Measurements from ENCODE around the gene SF1.

The SF1 gene

DNA sequence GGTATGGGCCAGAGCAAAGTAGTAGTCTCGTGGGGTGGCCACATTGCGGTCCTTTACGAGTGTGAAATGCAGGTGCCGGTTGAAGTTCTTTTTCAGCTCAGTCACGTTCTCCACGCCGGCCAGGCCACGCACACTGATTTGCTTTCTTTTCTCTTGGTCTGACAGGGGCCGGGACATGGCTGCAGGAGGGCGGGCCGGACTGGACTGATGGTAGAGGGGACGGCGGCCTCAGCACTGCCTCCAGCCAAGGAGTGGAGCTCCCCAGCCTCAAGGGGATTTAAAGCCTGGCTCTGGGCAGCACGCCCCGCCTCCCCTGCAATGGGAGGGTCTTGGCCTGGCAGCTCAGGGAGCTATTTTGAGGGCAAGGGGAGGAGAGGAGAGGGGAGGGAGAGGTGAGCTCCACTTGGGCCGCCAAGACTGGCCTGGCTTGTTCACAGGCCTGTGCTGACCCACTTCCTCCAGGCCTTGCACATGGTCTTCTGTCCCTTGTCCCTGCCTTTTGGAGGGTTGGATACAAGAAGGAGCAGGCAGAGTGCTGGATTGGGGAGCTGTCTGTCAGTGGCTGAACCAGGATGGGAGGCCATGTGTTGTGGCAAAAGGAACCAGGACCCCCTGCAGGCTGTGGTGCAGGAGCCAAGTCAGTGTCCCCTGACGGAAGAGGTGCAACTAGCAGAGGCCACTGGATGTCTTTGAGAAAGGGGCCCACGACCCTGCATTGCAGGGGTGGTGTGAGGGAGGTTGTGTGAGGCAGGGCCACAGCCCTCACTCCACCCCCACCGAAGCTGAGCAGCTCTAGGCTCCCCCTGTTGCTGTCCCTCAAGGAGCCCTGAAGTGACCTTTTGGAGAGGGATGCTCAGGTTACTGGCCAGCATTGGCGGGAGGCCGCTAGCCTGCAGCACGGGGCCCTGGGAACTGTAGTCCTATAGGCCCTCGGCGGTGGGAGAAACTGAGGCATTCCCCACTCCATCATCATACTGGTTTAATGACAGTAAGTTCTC, 18.3 kb downstream of the SF1 start, which contains the start of gene PYGM:
PYGM (minus strand) TSS at position 253 of the 998 bp plus-strand sequence; CDS start at position 177, 76 bp downstream.
- no peak for DNase-seq

- no peak for DNase-seq
Measured at GRCh38 chr11:64759131-64759721, 19.1 kb downstream of the SF1 start.

- no peak for DNase-seq
Measured at GRCh38 chr11:64758330-64759079, 19.8 kb downstream of the SF1 start.

DNA sequence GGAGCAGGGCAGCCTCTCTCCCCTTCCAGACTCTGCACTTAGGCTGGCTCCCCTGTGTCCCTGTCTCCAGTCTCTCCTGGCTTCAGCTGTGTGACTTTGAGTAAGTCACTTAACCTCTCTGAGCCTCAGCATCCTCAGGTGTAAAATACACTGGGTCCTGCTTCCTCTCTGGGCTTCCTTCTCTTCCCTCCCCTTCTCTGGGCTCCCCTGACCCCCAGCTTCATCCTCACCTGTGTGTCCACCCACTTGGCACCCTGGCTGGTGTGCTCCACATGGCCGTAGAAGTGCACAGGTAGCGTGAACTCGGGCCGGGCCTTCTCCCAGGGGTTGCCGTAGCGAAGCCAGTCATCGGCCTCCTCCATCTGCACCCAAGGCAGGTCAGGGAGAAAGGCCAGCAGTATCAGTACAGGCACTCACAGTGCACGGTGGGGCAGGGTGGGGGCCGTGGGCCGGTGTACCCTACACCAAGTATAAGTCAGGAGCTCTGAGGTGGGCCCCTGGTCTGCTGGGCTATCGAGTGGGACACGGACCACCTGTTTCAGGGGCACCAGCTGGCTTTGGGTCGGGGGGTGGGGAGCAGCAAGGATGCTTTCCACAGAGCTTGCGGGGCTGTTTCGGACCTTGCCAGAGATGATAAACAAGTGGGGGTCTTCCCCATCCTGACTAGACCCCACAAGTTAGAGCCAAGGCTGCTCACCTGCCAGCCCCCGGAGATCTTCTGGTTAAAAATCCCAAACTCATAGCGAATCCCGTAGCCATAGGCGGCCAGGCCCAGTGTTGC, 20.6 kb downstream of the SF1 start:
- DNase-seq: no peak

DNA sequence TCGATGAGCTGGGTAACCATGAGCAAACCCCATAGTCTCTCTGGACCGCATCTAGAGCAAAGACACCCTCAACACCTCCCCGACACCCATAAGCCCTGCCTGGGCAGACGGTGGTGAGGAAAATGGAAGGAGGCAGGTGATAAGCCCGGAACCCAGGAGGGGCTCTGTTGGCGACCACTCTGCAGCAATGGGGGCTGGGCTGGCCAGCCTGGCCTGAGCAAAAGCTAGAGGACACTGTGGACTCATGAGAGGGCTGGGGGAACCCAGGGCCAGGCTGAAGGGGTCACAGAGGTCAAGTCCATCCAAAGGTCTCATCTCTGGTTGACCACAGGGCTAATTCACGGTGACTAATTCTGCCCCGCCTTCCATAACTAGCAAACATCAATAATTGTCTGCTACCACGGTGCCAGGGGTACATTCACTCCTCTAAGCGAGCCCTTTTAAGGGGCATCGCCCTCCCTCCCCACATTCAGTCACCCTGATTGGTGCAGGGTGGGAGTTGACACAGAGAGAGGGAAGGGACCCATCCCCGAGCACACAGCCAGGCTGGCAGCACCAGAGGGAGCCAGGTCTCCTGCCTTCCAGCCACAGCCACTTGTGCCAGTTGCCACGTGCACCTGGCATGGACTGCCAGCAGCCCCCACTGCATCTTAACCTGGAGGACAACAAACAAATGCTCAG, 22.5 kb downstream of the SF1 start:
- DNase-seq: no peak

DNA sequence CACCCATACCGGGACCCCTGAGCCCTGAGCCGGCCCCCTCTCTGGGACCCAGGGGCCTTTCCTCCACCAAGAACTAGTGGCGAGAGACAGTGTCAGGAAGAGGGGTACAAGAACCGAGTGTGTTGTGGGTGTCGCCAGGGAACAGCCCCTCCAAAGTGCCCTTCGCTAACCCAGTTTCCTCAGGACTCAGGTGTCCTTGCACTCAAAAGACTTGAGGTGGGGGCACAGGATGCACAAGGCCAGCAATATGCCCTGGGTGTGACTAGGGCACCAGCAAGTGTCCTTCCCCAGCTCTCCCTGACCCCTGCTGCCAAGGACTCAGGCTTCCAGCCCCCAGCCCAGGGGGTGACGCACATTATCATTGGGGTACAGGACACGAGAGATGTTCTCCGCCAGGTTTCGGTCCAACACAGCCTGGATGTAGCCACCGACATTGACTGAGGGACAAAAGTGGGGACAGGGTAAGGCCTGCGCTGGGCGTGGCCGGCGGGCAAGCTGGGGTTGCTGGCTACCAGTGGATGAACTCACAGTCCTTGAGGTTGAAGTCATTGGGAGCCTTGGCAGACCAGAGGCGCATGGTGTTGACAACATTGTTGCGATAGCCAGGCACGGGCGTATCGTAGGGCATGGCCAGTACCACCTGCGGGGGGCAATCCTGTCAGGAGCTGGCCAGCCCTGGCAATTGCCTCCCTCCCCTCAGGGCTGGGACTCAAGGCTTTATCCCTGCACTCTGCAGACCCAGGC, 23.3 kb downstream of the SF1 start:
- DNase-seq: no peak

DNA sequence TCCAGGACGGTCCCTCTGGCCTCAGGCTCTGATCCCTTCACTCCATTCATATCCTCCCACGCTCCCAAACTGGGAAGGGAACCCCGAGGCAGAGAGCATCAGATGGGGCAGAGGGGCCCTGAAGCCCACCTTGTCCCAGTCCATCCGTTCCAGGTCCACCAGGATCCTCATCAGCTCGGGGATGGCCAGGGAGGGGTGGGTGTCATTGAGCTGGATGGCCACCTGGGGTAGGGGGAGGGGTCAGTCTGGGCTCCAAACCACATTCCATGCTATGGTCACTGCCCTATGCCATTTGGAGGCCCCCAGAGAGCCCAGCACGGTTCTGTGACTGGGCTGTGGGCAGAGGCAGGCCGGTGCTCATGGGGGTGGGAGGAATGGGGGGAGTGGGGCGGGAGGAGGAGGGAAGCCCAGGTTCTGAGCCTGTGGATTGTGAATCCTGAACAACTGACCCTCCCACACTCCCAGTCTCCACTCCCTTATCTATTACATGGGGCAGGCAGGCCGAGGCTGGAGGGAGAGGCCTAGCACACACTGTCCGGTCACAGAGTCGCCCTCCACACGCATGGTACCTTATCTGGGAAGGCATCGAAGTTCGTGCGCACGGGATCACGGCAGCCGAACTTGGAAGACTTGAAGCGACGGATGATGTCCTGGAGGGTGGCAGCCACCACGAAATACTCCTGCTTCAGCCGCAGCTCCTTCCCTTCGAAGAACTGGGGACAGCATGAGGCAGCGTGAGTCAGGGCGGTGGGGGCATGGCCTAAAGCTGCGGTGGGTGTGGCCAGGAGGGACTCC, 24.0 kb downstream of the SF1 start:
- DNase-seq: no peak

- DNase-seq: no peak
Measured at GRCh38 chr11:64753380-64754123, 24.8 kb downstream of the SF1 start.

DNA sequence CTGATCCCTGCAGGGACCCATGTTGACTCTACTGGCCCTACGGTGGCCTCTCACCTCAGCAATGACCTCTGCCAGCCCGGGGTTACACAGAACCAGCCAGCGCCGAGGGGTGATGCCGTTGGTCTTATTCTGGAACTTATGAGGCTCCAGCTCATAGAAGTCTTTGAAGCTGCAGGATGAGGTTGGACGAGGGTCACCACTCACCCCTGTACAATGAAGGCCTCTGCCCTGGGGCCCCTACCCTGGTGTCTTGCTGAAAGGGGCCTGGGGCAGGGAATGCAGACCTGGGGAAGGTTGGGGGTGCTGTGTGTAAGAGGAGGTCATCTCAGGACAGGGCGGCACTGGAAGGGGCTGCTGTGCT, 25.3 kb downstream of the SF1 start:
- no peak for DNase-seq

GRCh38 chr11:64752175-64752970, 26.0 kb downstream of the SF1 start:
- no peak for DNase-seq

DNA sequence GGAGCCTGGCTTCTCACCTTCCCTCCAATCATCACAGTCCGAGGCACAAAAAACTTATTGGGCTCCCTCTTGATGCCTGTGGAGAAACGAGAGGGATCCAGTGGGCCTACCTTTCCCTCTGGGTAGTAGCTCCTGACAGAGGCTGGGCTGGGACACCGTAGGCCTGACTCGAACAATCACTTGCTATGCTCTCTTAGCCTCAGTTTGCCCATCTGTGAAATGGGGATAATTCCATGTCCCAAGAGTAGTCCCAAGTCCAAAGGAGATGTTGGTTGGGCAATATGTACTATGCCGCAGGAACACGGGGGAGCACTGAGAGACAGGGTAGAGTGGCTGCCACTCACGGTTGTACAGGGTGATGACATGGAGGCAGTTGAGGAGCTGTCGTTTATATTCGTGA, 26.8 kb downstream of the SF1 start:
- DNase-seq: no peak

GRCh38 chr11:64751136-64751535, 27.2 kb downstream of the SF1 start:
- DNase-seq: no peak

DNA sequence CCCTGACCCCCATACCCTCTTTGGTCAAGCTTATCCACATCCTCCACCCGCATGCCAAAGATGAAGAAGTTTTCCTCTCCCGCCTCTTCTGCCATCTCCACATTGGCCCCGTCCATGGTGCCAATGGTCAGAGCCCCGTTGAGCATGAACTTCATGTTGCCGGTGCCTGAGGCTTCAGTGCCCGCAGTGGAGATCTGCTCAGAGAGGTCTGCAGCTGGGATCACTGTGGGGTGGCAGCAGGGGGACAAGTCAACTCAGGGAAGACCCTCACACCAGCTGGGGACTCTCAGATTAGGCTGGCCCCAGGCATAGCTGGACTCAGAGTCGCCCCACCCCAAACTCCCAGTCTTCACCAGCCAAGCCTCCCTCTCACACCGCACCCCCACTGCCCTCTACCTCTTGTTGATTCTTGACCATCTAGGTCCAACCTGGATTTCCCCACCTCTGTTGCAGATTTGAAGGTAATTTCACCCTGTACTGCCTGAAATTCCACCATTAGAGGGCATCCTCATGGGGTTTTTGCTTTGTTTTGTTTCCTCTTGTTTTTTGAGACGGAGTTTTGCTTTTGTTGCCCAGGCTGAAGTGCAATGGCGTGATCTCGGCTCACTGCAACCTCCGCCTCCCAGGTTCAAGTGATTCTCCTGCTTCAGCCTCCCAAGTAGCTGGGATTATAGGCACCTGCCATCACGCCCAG, 27.8 kb downstream of the SF1 start:
- DNase-seq: no peak

- no peak for DNase-seq
Measured at GRCh38 chr11:64747961-64748665, 30.2 kb downstream of the SF1 start.

DNA sequence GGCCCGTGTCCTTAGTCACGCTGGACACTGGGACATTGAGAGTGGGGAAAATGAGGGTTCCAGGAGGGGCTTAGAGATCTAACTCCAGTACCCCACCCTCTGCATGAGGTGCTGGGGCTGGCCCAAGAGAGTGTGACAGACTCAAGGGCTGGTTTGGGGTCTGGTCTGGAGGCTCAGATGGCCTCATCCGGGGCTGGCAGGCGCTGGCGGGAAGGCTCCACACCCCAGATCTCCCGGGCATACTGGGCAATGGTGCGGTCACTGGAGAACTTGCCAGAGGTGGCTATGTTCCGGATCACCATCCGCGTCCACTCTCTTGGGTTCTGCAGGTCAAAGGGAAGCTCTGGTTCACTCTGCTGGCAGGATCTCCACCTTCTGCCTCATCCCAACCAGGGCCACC, 31.9 kb downstream of the SF1 start:
- no peak for DNase-seq

- no peak for DNase-seq
Measured at GRCh38 chr11:64745521-64746328, 32.6 kb downstream of the SF1 start.

DNA sequence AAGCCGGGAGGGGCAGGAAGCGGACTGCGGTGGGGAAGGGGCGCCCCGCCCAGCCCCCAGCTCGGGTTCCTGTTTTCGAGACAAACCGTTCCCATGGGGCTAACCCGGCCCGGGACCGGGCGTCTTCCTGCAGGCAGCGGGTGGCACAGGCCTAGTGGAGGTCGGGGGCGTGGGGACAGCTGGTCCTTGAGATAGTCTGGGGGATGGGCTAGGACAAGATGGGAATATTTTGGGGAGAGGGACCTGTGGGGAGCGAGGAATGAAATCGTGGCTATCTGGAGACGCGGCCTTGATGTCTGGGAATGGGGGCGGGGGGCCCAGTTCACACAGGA, 33.2 kb downstream of the SF1 start:
- DNase-seq: no peak

All from DMS79 (cell line).